Effector memory CD8-positive, alpha-beta T cell (primary cell): Measurements from ENCODE around the gene NLGN3.

Experiments
- ATAC-seq: fragments of 150-1000 bp; cut with Tn5 transposase; replicated peaks from 2 replicates; pipeline ENCODE4 v1.10.0; 2021; ENCODE audit warnings: mild to moderate bottlenecking, moderate library complexity
- DNase-seq, 3 experiments: peaks; one replicate each; pipeline ENCODE4 v3.0.0; 2021
- H3K27ac Mint-ChIP-seq, 2 donors: one replicate each; pipeline ENCODE4 v1.8.0; 2022; ENCODE audit warnings: mild to moderate bottlenecking in 2 of 2, mixed read lengths in 2 of 2, moderate library complexity in 2 of 2
- H3K27me3 Mint-ChIP-seq, 2 donors: one replicate each; pipeline ENCODE4 v1.8.0; 2022; ENCODE audit warnings: mixed read lengths in 2 of 2
- H3K36me3 Mint-ChIP-seq: one replicate; pipeline ENCODE4 v1.8.0; 2022; ENCODE audit warnings: mild to moderate bottlenecking, moderate library complexity, mixed read lengths; ENCODE audit not compliant: insufficient read depth
- H3K4me1 Mint-ChIP-seq, 2 donors: one replicate each; pipeline ENCODE4 v1.8.0; 2022; ENCODE audit warnings: low read depth in 2 of 2, mixed read lengths in 2 of 2
- H3K4me3 Mint-ChIP-seq, 2 donors: one replicate each; pipeline ENCODE4 v1.8.0; 2022; ENCODE audit warnings: mild to moderate bottlenecking in 2 of 2, mixed read lengths in 2 of 2, moderate library complexity in 2 of 2
- H3K9me3 Mint-ChIP-seq, 2 donors: one replicate each; pipeline ENCODE4 v1.8.0; 2022; ENCODE audit warnings: mixed read lengths in 2 of 2

Gene NLGN3

DNA sequence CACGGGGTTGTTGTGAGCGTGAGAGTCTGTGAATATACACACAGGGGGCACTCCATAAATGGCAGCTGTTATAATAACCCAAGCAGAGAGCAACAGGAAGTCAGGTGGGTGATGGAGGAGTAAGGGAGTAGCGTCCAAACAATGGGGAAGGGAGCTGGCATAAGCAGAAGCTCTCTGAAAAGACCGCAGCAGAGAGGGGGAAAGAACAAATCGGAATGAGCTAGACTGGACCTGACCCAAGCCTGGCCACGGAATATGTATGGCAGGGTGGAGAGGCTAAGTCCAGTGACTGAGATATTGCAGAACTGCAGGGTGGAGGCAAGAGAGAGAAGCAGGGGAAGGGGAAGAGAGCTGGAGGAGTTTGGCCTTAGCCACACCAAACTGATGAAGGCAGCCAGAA lies 71.8 kb downstream of the NLGN3 start:
- Mint-ChIP-seq H3K9me3 (no peaks in the 10 kb centered on the region), H3K4me1 (no peaks in the 10 kb centered on the region), H3K36me3 (no peaks in the 10 kb centered on the region), H3K4me3 (no peak overlapping the region), H3K27me3 (peaks cover 5 to 24% of the 10 kb centered on the region in 2 donors), H3K27ac (no peak overlapping the region)
- no peak for DNase-seq
- no peak for ATAC-seq

- ATAC-seq: no peak
- Mint-ChIP-seq H3K36me3 (no peaks in the 10 kb centered on the region), H3K4me3 (no peak overlapping the region), H3K9me3 (no peaks in the 10 kb centered on the region), H3K27ac (no peak overlapping the region), H3K27me3 (peaks cover 5 to 23% of the 10 kb centered on the region in 2 donors), H3K4me1 (no peaks in the 10 kb centered on the region)
- no peak for DNase-seq
Measured at GRCh38 chrX:71217298-71217697, 72.7 kb downstream of the NLGN3 start.
